Upper lobe of left lung (tissue), 6 donors: ENCODE results near the gene RAPGEF5. TPM values are rescaled to one million over a fixed set of nuclear protein-coding genes. Genes with fewer than 3 reads are reported as not detected.

Source experiments
- ATAC-seq, 2 donors: fragments of 200-7000 bp; cut with Tn5 transposase; one replicate each; pipeline ENCODE4 v1.9.1; 2022; ENCODE audit warnings: mild to moderate bottlenecking in 2 of 2, moderate library complexity in 2 of 2; ENCODE audit not compliant: low FRiP score in 2 of 2
- DNase-seq, 2 donors: peaks; one replicate each; pipeline ENCODE4 v3.0.0-alpha.2; 2019 to 2020
- H3K27ac ChIP-seq, 4 donors: fragments of 200-600 bp; sonication (generic); one replicate each; pipeline ENCODE4 v1.5.1; 2016 to 2019
- H3K27me3 ChIP-seq, 4 donors: fragments of 200-600 bp; sonication (generic); one replicate each; pipeline ENCODE4 v1.5.1; 2017 to 2019
- H3K36me3 ChIP-seq, 4 donors: fragments of 200-600 bp; sonication (generic); one replicate each; pipeline ENCODE4 v1.5.1; 2016 to 2019
- H3K4me1 ChIP-seq, 4 donors: fragments of 200-600 bp; sonication (generic); one replicate each; pipeline ENCODE4 v1.5.1; 2018 to 2019
- H3K4me3 ChIP-seq, 4 donors: fragments of 200-600 bp; sonication (generic); one replicate each; pipeline ENCODE4 v1.5.1; 2017 to 2019; ENCODE audit warnings: mild to moderate bottlenecking in 2 of 4, moderate library complexity in 1 of 4
- H3K9me3 ChIP-seq, 4 donors: fragments of 200-600 bp; sonication (generic); one replicate each; pipeline ENCODE4 v1.5.1; 2018 to 2019
- EP300 ChIP-seq, 4 donors: sonication (generic); formaldehyde crosslinking; IDR thresholded peaks; one replicate each; pipeline ENCODE4 v1.5.1; 2017; ENCODE audit warnings: antibody characterized with exemption in 4 of 4, control low read depth in 2 of 4
- POLR2A ChIP-seq, 4 donors: fragments of 450-650 bp; IDR thresholded peaks; one replicate each; pipeline ENCODE4 v1.5.1; 2016 to 2017; ENCODE audit warnings: antibody characterized with exemption in 4 of 4, mild to moderate bottlenecking in 2 of 4
- POLR2AphosphoS5 ChIP-seq, 2 donors: sonication (generic); formaldehyde crosslinking; IDR thresholded peaks; one replicate each; pipeline ENCODE4 v1.5.1; 2017; ENCODE audit warnings: antibody characterized with exemption in 2 of 2
- WGBS, 2 donors: methylation state at CpG; one replicate each; pipeline ENCODE4 v1.1.5; 2017 to 2018; 5-methylcytosine and 5-hydroxymethylcytosine counted together
- total RNA-seq, 6 donors: library from RNA; depleted of rRNA in 4 of 6; stranded (reverse); fragments of >200 nt in 4 of 6; gene quantifications; one replicate each; pipeline versions ENCODE4 v1.1.0 to v1.2.1, GENCODE V29; 2016 to 2021
- TF ChIP-seq, protein P1 (sequence below), 6 experiments: fragments of 450-650 bp in 4 of 6; fragments of 200-600 bp in 2 of 6; sonication (generic) in 2 of 6; IDR thresholded peaks; one replicate each; pipeline ENCODE4 v1.5.1; 2016 to 2019; ENCODE audit warnings: antibody characterized with exemption in 6 of 6
- donor health status: DM: no; HTN: no; CAD: no; lungs with moderate emphysema.
- donor health status: DM: no; HTN: yes; CAD: no; lungs with severe emphysema.

RAPGEF5 gene
- total RNA-seq, 6 donors from 2014 or later = 68.1 to 206 (median 101) TPM

- no peak for TF ChIP-seq EP300 (IDR thresholded peaks at IDR 0.05)
- no peak for TF ChIP-seq POLR2A (IDR thresholded peaks at IDR 0.05)
- no peak for TF ChIP-seq POLR2AphosphoS5 (IDR thresholded peaks at IDR 0.05)
- TF ChIP-seq, protein P1, sequence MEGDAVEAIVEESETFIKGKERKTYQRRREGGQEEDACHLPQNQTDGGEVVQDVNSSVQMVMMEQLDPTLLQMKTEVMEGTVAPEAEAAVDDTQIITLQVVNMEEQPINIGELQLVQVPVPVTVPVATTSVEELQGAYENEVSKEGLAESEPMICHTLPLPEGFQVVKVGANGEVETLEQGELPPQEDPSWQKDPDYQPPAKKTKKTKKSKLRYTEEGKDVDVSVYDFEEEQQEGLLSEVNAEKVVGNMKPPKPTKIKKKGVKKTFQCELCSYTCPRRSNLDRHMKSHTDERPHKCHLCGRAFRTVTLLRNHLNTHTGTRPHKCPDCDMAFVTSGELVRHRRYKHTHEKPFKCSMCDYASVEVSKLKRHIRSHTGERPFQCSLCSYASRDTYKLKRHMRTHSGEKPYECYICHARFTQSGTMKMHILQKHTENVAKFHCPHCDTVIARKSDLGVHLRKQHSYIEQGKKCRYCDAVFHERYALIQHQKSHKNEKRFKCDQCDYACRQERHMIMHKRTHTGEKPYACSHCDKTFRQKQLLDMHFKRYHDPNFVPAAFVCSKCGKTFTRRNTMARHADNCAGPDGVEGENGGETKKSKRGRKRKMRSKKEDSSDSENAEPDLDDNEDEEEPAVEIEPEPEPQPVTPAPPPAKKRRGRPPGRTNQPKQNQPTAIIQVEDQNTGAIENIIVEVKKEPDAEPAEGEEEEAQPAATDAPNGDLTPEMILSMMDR (IDR thresholded peaks at IDR 0.05) = no peak
- DNase-seq (no peak), ATAC-seq (no peak)
- Histone ChIP-seq H3K4me1 (peaks cover 0 to 16% (median 5%) of the 10 kb centered on the region in 4 donors), H3K27ac (peak overlapping the region in 1 of 4 donors; percentile 61), H3K9me3 (no peaks in the 10 kb centered on the region), H3K4me3 (no peak overlapping the region), H3K36me3 (no peaks in the 10 kb centered on the region), H3K27me3 (no peaks in the 10 kb centered on the region)
- 67 to 83% methylated on average over 4 of the region's 4 CpGs for WGBS, 2 donors
Measured at GRCh38 chr7:22329816-22330524, 27.0 kb downstream of the RAPGEF5 start.

GRCh38 chr7:22326181-22326580 lies 30.8 kb downstream of the RAPGEF5 start:
- Histone ChIP-seq H3K9me3 (no peaks in the 10 kb centered on the region), H3K36me3 (no peaks in the 10 kb centered on the region), H3K4me1 (peaks cover 0 to 22% (median 5%) of the 10 kb centered on the region in 4 donors), H3K27me3 (no peaks in the 10 kb centered on the region), H3K27ac (no peak overlapping the region), H3K4me3 (no peak overlapping the region)
- TF ChIP-seq, protein P1 (IDR thresholded peaks at IDR 0.05) = no peak
- TF ChIP-seq EP300 (IDR thresholded peaks at IDR 0.05) = no peak
- no peak for DNase-seq
- WGBS, 2 donors = 56 to 61% methylated on average over 4 of the region's 4 CpGs
- ATAC-seq = no peak

GRCh38 chr7:22325671-22326070 lies 31.3 kb downstream of the RAPGEF5 start:
- no peak overlapping the region for H3K4me3 ChIP-seq
- H3K27me3 ChIP-seq = no peaks in the 10 kb centered on the region
- no peaks in the 10 kb centered on the region for H3K36me3 ChIP-seq
- DNase-seq (no peak), ATAC-seq (no peak)
- H3K9me3 ChIP-seq = no peaks in the 10 kb centered on the region
- H3K4me1 ChIP-seq = peaks cover 0 to 17% (median 2%) of the 10 kb centered on the region in 4 donors
- no peak for TF ChIP-seq POLR2AphosphoS5 (IDR thresholded peaks at IDR 0.05)
- H3K27ac ChIP-seq = no peak overlapping the region
- WGBS, 2 donors = 96 to 97% methylated on average over 4 of the region's 4 CpGs

- TF ChIP-seq POLR2A (IDR thresholded peaks at IDR 0.05) (no peak), EP300 (IDR thresholded peaks at IDR 0.05) (no peak), POLR2AphosphoS5 (IDR thresholded peaks at IDR 0.05) (no peak)
- TF ChIP-seq, protein P1 (IDR thresholded peaks at IDR 0.05) = no peak
- H3K4me3 ChIP-seq = no peak overlapping the region
- no peaks in the 10 kb centered on the region for H3K27me3 ChIP-seq
- no peaks in the 10 kb centered on the region for H3K9me3 ChIP-seq
- H3K27ac ChIP-seq = no peak overlapping the region
- H3K36me3 ChIP-seq = no peaks in the 10 kb centered on the region
- no peak for ATAC-seq
- no peak for DNase-seq
- peaks cover 0 to 23% (median 4%) of the 10 kb centered on the region in 4 donors for H3K4me1 ChIP-seq
- whole genome bisulfite sequencing, 2 donors = 95 to 96% methylated on average over 2 of the region's 2 CpGs
Measured at GRCh38 chr7:22323714-22324113, 33.2 kb downstream of the RAPGEF5 start.

DNA sequence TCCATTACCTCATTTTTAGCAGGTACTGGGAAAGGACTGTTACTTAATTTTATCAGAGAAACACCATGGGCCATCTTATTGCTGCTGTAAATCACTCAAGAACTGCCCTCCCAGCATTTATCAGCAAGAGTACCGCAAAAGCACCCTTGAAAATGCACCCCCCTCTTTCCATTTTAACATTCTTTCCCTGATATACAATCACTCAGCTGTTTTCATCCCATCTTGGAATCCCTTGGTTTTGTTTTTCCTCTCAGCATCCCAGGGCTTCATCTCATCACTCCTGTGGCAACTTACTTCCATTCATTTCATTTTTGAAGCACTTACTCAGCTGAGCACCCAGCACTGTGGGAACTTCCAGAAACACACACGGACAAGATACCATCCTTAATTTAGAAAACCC lies 36.5 kb downstream of the RAPGEF5 start:
- Histone ChIP-seq H3K27me3 (no peaks in the 10 kb centered on the region), H3K4me3 (no peak overlapping the region), H3K27ac (no peak overlapping the region), H3K36me3 (no peaks in the 10 kb centered on the region), H3K9me3 (no peaks in the 10 kb centered on the region), H3K4me1 (peaks cover 0 to 26% (median 2%) of the 10 kb centered on the region in 4 donors)
- DNase-seq = no peak
- TF ChIP-seq POLR2A (IDR thresholded peaks at IDR 0.05) (no peak), POLR2AphosphoS5 (IDR thresholded peaks at IDR 0.05) (no peak), EP300 (IDR thresholded peaks at IDR 0.05) (no peak)
- TF ChIP-seq, protein P1 (IDR thresholded peaks at IDR 0.05) = no peak
- ATAC-seq = no peak
- 70 to 77% methylated on average over 2 of the region's 2 CpGs for WGBS, 2 donors
